Cardiac muscle cell (in vitro differentiated cells and primary cell): ENCODE measurements around the gene TOMM6. TPM values are rescaled to one million over a fixed set of nuclear protein-coding genes. Genes with fewer than 3 reads are reported as not detected.

Source experiments
- DNase-seq, 2 donors: peaks; one replicate each; pipeline versions ENCODE4 v3.0.0 to v3.0.0-alpha.2; 2010 to 2017; ENCODE audit warnings: low read depth in 1 of 2, low spot score in 1 of 2
- H3K27ac ChIP-seq: fragments of 200-600 bp; sonication (generic); 2 replicates; pipeline ENCODE4 v1.5.1; 2016
- H3K27me3 ChIP-seq: fragments of 200-600 bp; sonication (generic); 2 replicates; pipeline ENCODE4 v1.6.0; 2016; ENCODE audit warnings: control low read depth
- H3K36me3 ChIP-seq: fragments of 200-600 bp; sonication (generic); 2 replicates; pipeline ENCODE4 v1.5.1; 2016; ENCODE audit warnings: control low read depth
- H3K4me1 ChIP-seq: fragments of 200-600 bp; sonication (generic); 2 replicates; pipeline ENCODE4 v1.8.1; 2017; ENCODE audit warnings: low read depth, mild to moderate bottlenecking, mixed run types
- H3K4me3 ChIP-seq: fragments of 200-600 bp; sonication (generic); 2 replicates; pipeline ENCODE4 v1.5.1; 2016; ENCODE audit warnings: mild to moderate bottlenecking
- H3K9me3 ChIP-seq: fragments of 200-600 bp; sonication (generic); 2 replicates; pipeline ENCODE4 v1.5.1; 2017; ENCODE audit warnings: low read depth, mild to moderate bottlenecking, control low read depth
- CTCF ChIP-seq: IDR thresholded peaks from 2 replicates; pipeline ENCODE4 v1.5.1; 2012; ENCODE audit warnings: low read depth, mild to moderate bottlenecking, low read length
- polyA plus RNA-seq: library from polyadenylated mRNA; unstranded; fragments of >200 nt; fragmentation: Nextera tagmentation; extraction: Ambion mirVana; gene quantifications from 2 replicates; pipeline ENCODE4 v1.2.1, GENCODE V29; 2016
- total RNA-seq: library from RNA; depleted of rRNA; stranded (reverse); fragments of >200 nt; gene quantifications from 2 replicates; pipeline ENCODE4 v1.2.3, GENCODE V29; 2016

The TOMM6 gene
- total and polyA plus RNA-seq, 2 experiments from 2014 or later, result 113 to 232 TPM

- H3K27me3 ChIP-seq, result no peaks in the 10 kb centered on the region
- no peak for TF ChIP-seq CTCF
- no peak overlapping the region for H3K4me3 ChIP-seq
- H3K9me3 ChIP-seq, result no peaks in the 10 kb centered on the region
- no peak for DNase-seq
- H3K27ac ChIP-seq, result no peak overlapping the region
- H3K36me3 ChIP-seq, result no peaks in the 10 kb centered on the region
- no peaks in the 10 kb centered on the region for H3K4me1 ChIP-seq
Measured at GRCh38 chr6:41743406-41744235, 43.9 kb upstream of the TOMM6 start.

GRCh38 chr6:41744236-41744787 lies 43.2 kb upstream of the TOMM6 start:
- no peak for DNase-seq
- H3K9me3 ChIP-seq, result no peaks in the 10 kb centered on the region
- H3K4me3 ChIP-seq, result no peak overlapping the region
- H3K27ac ChIP-seq, result no peak overlapping the region
- no peaks in the 10 kb centered on the region for H3K36me3 ChIP-seq
- no peak for TF ChIP-seq CTCF
- H3K27me3 ChIP-seq, result no peaks in the 10 kb centered on the region
- H3K4me1 ChIP-seq, result no peaks in the 10 kb centered on the region

- TF ChIP-seq CTCF, result no peak
- DNase-seq, result no peak
- no peak overlapping the region for H3K4me3 ChIP-seq
- no peaks in the 10 kb centered on the region for H3K36me3 ChIP-seq
- H3K27ac ChIP-seq, result no peak overlapping the region
- H3K27me3 ChIP-seq, result no peaks in the 10 kb centered on the region
- no peaks in the 10 kb centered on the region for H3K4me1 ChIP-seq
- H3K9me3 ChIP-seq, result no peaks in the 10 kb centered on the region
Measured at GRCh38 chr6:41746107-41746506, 41.4 kb upstream of the TOMM6 start.

GRCh38 chr6:41747256-41748101 lies 40.0 kb upstream of the TOMM6 start, which contains the start of gene PGC:
PGC (minus strand) TSS chr6:41747397; CDS start chr6:41747334, 63 bp downstream.
- no peak within 1 kb of the TSS for H3K4me3 ChIP-seq
- no peak within 1 kb of the TSS for H3K27ac ChIP-seq
- no peaks in the 10 kb centered on the region for H3K9me3 ChIP-seq
- DNase-seq, result peak in 1 of 2 donors; percentile 61
- no peaks in the 10 kb centered on the region for H3K4me1 ChIP-seq
- H3K36me3 ChIP-seq, result no peaks in the 10 kb centered on the region
- TF ChIP-seq CTCF, result no peak
- H3K27me3 ChIP-seq, result no peaks in the 10 kb centered on the region

- no peak overlapping the region for H3K4me3 ChIP-seq
- H3K36me3 ChIP-seq, result no peaks in the 10 kb centered on the region
- no peaks in the 10 kb centered on the region for H3K27me3 ChIP-seq
- H3K27ac ChIP-seq, result no peak overlapping the region
- H3K9me3 ChIP-seq, result no peaks in the 10 kb centered on the region
- TF ChIP-seq CTCF, result no peak
- H3K4me1 ChIP-seq, result no peaks in the 10 kb centered on the region
- no peak for DNase-seq
Measured at GRCh38 chr6:41748102-41748477, 39.4 kb upstream of the TOMM6 start.
